Activated CD8-positive, alpha-beta memory T cell treated with anti-CD3 and anti-CD28 coated beads, Interleukin-2, amount 50 U/mL, for 24 hours (primary cell): Measurements from ENCODE around the gene ZBTB12.

ENCODE experiments used
- DNase-seq: peaks from one replicate; pipeline ENCODE4 v3.0.0-alpha.2; 2020; ENCODE audit errors: extremely low read depth

The ZBTB12 gene

GRCh38 chr6:31850765-31851484 lies 51.0 kb downstream of the ZBTB12 start:
- no peak for DNase-seq
